Neural cell (in vitro differentiated cells): ENCODE data around the gene DHX34.

Experiments used
- EP300 ChIP-seq: fragments of 450-650 bp; conservative IDR thresholded peaks from 2 replicates; pipeline ENCODE4 v1.6.1; 2014; ENCODE audit warnings: antibody characterized with exemption, mild to moderate bottlenecking, moderate library complexity; ENCODE audit not compliant: poor library complexity, severe bottlenecking
- EZH2 ChIP-seq: fragments of 200-600, 300-800 bp; shearing (Covaris generic), sonication (generic); IDR thresholded peaks from 2 replicates; pipeline ENCODE4 v1.6.1; 2014; ENCODE audit warnings: antibody characterized with exemption, low read length, borderline replicate concordance, mild to moderate bottlenecking; ENCODE audit not compliant: insufficient read depth, poor library complexity, severe bottlenecking
- POLR2AphosphoS5 ChIP-seq: IDR thresholded peaks from 2 replicates; pipeline ENCODE4 v1.6.1; 2012
- RAD21 ChIP-seq: fragments of 450-650 bp; conservative IDR thresholded peaks from 2 replicates; pipeline ENCODE4 v1.6.1; 2014; ENCODE audit warnings: antibody characterized with exemption, mild to moderate bottlenecking, moderate library complexity
- SMC3 ChIP-seq: fragments of 450-650 bp; conservative IDR thresholded peaks from 2 replicates; pipeline ENCODE4 v1.6.1; 2014; ENCODE audit warnings: antibody characterized with exemption, mild to moderate bottlenecking, moderate library complexity; ENCODE audit not compliant: poor library complexity
- TAF1 ChIP-seq: IDR thresholded peaks from 2 replicates; pipeline ENCODE4 v1.6.1; 2012; ENCODE audit warnings: low read depth
- TF ChIP-seq, protein P1 (sequence below): fragments of 450-650 bp; IDR thresholded peaks from 2 replicates; pipeline ENCODE4 v1.5.1; 2014; ENCODE audit warnings: antibody characterized with exemption, mild to moderate bottlenecking, moderate library complexity; ENCODE audit not compliant: poor library complexity, severe bottlenecking

DNA sequence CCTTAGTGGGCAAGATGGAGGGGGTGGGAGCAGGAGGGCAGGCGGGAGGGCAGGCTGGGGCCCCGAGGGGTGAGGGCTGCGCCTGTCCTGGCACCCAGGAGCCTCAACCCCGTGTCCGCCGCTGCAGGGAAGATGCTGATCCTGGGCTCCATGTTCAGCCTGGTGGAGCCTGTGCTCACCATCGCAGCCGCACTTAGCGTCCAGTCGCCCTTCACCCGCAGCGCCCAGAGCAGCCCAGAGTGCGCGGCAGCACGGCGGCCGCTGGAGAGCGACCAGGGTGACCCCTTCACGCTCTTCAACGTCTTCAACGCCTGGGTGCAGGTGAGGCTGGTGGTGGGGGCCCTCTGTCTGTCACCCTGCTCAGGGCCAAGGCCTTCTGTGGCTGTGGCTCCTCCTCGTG lies 23.5 kb downstream of the DHX34 start:
- no peak for TF ChIP-seq RAD21
- no peak for TF ChIP-seq POLR2AphosphoS5
- TF ChIP-seq, protein P1, sequence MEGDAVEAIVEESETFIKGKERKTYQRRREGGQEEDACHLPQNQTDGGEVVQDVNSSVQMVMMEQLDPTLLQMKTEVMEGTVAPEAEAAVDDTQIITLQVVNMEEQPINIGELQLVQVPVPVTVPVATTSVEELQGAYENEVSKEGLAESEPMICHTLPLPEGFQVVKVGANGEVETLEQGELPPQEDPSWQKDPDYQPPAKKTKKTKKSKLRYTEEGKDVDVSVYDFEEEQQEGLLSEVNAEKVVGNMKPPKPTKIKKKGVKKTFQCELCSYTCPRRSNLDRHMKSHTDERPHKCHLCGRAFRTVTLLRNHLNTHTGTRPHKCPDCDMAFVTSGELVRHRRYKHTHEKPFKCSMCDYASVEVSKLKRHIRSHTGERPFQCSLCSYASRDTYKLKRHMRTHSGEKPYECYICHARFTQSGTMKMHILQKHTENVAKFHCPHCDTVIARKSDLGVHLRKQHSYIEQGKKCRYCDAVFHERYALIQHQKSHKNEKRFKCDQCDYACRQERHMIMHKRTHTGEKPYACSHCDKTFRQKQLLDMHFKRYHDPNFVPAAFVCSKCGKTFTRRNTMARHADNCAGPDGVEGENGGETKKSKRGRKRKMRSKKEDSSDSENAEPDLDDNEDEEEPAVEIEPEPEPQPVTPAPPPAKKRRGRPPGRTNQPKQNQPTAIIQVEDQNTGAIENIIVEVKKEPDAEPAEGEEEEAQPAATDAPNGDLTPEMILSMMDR = no peak
- TF ChIP-seq EP300 = no peak
- no peak for TF ChIP-seq EZH2
- no peak for TF ChIP-seq SMC3
- no peak for TF ChIP-seq TAF1
